CD4-positive, alpha-beta T cell treated with Interleukin-6 at 100 ng/mL for 8 hours (primary cell): ENCODE results near the gene PRM3.
A peak's percentile ranks its signal among the peaks of the same experiment; 100 is the strongest.

Experiments
- DNase-seq: peaks from one replicate; pipeline ENCODE4 v3.0.0-alpha.2; 2020; ENCODE audit warnings: mixed read lengths, low spot score

Gene PRM3, protein sequence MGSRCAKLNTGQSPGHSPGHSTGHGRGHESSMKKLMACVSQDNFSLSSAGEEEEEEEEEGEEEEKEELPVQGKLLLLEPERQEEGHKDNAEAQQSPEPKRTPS

GRCh38 chr16:11272921-11273720, at the start of gene PRM3:
Gene PRM3, minus strand, starts transcription at chr16:11273629. Its CDS starts 34 bp downstream, at chr16:11273595.
- DNase-seq, result no peak

DNA sequence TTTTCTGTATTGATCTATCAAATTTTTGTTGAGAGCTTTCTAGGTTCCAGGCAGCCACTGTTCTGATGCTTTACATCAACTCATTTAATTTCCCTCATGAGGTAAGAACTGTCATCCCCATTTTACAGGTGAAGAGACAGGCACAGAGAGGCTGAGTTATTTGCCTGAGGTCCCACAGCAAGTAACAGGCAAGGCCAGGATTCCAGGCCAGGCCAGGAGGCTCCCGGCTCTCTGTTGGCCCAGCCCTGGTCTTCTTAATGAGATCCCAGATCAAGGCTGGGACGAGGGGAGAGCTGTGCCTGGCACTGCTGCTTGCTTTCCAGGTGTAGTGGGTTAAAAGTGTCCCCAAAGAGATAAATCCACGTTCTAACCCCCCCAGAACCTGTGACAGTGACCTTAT, 49.4 kb upstream of the PRM3 start:
- DNase-seq, result no peak

GRCh38 chr16:11321662-11322061, 48.2 kb upstream of the PRM3 start:
- DNase-seq, result no peak

- DNase-seq, result no peak
Measured at GRCh38 chr16:11320170-11320569, 46.7 kb upstream of the PRM3 start.

- no peak for DNase-seq
Measured at GRCh38 chr16:11319529-11320146, 46.2 kb upstream of the PRM3 start.

GRCh38 chr16:11318817-11319216, 45.4 kb upstream of the PRM3 start:
- no peak for DNase-seq

DNA sequence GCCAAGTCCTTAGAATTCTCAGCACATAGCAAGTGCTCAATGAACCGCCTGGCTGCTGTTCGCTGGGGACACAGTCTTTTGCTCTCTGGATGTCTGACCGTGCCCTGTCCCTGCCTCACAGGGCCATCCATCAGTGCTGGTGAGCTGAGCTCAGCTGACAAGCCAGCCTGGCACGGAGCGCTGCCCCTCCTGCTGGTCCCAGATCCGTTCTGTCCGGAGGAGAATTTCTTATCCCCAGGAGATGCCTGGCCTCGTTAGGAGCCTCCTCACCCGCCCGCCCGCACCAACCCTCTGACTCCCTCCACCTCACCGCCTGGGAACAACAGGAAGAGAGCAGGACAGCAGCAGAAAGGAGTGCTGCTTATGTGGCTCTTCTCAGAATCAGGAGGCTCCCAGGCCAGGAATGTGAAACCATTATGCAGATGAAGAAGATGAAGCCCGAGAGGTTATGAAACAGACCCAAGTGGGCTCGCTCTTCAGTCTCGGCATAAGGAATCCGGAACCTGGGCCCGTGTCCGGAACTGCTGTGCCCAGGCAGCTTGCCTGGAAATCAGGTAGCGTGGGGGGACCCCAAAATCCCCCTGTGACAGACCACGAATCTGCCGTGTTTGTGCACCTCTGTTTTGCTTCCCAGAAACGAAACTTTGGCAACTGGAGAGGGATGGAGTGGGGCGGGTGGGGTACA, 43.0 kb upstream of the PRM3 start:
- DNase-seq, result no peak

GRCh38 chr16:11315510-11315909, 42.1 kb upstream of the PRM3 start:
- DNase-seq, result no peak

DNA sequence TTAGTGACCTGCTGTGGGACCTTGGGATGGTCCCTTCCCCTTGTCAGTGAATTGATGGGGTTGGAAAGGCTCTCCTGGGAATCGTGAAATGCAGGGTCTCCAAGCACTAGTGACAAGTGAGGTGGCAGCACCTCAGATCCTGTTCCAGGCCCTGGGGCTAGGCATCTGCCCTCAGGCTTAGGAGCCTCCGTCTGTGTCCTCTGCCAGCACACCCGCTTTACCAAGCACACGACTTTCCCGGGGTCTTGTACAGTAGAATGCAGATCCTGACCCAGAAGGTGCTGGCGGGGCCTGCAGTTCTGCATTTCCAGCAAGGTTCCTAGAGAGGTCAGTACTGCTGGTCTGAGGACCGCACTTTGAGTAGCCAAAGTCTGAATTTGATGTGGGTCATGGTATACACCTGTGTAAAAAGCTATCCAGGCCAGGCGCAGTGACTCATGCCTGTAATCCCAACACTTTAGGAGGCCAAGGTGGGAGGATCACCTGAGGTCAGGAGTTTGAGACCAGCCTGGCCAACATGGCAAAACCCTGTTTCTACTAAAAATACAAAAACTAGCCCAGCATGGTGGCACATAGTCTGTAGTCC, 41.0 kb upstream of the PRM3 start:
- no peak for DNase-seq

GRCh38 chr16:11313493-11314308, 40.3 kb upstream of the PRM3 start:
- no peak for DNase-seq

DNA sequence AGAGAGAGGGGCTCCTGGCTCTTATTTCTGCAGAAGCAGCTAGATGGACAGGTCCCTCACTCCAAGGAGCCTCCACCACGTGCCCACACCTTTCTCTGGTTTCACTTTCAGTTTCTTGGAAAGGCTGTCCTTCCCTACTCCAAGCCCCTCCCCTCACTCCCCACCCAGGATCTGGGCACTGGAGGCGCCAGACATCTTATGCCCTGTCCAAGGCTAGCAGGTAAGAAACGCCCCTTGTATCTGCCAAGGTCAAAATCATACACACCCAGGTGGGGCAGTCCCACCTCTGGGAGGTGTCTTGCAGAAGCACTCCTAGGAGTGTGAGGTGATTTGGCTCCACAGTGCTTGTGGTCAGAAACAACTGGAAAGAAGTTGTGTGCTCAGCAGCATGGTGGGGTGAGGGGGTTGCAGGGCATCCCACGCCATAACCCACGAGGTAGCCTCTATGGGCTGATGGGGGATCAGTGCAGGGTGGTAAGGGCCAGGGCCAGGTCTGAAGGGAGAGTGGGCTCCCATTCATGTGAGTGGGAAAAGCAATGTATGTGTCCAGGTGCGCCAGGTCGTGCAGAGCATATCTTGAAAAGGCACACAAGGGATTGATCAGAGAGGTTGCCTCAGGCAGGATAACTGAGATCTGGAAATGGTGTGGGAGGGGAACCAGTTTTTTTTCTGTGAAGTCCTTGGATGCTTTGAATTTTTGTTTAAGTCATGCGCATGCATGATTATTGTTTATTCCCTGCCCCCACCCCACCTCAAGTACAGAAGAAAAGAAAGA, 39.5 kb upstream of the PRM3 start:
- DNase-seq, result peak; percentile 27

- DNase-seq, result peak; percentile 43
Measured at GRCh38 chr16:11310997-11311561, 37.6 kb upstream of the PRM3 start.

DNA sequence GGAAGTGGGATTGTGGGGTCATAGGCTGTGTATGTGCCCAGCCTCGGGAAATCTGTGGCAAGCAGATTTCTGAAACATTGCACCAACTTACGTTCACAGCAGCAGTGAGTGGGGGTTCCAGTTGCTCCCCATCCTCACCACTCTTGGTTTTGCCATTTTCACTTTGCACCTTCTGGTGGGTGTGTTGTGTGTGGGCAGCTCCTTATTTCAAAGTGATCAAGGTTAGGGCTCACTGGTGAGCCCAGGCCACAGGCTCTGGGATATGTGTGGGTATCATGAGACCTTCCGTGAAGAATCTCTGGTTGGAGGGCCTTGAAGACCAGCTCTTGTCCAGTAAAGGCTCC, 37.2 kb upstream of the PRM3 start:
- DNase-seq, result no peak

- DNase-seq, result no peak
Measured at GRCh38 chr16:11309895-11310633, 36.6 kb upstream of the PRM3 start.

DNA sequence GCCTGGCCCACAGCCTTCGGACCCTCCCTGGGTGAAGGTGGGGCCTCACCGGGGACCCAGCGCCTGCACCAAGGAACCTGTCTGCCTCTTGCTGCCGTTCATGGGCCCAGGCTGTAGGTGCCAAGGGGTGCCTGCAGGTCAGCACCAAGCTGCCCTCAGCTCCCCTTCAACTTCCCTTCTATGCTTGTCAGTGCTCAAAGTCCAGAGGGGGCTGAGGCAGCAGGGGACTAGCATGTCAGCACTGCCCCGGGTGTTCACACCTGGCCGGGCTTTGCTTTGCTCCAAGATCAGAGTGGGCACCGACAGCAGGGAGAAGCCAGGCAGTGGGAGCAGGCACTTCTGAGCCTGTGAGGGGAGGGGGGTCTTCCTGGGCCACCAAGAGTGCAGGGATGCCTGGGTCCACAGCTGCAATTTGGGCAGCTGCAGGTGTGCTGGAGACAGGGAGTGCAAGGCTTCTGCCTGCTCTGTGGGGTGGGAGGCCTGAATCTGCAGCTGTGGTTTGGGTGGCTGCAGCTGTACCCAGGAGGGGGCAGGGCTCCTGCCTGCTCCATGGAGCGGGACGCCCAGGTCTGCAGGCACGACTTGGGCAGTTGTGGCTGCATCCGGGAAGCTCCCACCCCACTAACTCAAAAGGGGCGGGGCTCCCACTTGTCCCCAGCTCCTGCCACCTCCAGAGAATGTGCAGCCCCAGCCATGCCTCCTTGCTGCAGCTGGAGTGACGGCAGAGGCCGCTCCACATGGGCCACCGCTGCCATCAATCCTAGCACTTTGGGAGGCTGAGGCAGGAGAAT, 35.3 kb upstream of the PRM3 start:
- DNase-seq, result no peak

DNA sequence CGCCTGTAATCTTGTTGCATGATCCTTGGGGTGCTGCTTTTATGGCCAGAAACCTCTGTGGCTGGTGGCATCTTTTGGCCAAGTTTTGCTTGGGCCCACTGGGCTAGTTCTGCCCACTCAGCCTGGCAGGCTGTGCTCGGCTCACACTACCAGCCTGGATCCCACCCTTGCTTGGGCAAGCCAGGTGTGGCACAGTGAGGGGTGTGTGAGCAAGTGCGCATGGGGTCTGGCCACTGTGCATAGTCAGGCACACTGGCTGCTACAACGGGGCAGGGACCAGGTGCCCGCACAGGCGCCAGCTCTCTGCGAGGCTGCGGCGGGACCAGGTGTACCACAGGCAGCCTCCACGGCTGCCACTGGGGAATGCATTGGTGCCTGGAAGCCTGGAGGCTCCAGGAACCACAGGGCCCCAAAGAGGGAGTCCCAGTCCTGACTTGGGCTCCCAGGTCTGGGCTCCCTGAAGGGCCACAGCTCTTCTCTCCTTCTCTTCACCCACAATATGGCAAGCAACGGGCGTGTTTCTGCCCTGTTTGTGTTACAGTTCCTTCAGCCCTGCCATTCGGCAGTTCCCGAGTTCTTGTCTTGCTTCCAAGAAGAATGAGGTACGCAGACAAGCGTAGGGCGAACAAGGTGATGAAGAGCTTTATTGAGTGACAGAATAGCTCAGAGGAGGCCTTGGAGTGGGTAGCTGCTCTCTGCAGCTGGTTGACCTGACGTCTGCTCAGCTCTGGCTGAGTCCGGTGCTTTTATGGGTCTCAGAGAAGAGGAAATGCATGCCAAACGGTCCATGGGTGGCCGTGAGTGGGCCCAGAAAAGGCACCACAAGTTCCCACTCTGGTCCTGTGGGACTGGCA, 34.4 kb upstream of the PRM3 start:
- no peak for DNase-seq

- DNase-seq, result no peak
Measured at GRCh38 chr16:11306997-11307638, 33.7 kb upstream of the PRM3 start.

DNA sequence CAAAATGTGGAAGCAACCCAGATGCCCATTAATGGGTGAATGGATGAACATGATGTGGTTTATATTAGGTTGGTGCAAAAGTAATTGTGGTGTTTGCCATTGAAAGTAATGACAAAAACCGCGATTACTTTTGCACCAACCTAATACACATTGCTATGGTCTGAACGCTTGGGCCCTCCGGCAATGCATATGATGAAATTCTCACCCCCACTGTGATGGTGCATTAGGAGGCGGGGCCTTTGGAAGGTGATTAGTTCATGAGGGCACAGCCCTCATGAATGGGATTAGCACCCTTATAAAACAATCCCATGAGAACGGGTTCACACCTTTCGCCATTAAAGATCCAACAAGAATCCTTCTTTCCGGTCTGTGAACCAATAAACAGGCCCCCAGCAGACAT, 33.0 kb upstream of the PRM3 start:
- no peak for DNase-seq
